ENCODE data around the gene CLDN3.

CLDN3 gene

GRCh38 chr7:73721377-73721817 is 48.7 kb downstream of the CLDN3 start:
- TF ChIP-seq CTCF (conservative IDR thresholded peaks at IDR 0.05), result no peak
- H3K27ac ChIP-seq, result peak overlapping the region; percentile 73

- H3K27ac ChIP-seq, result peak overlapping the region; percentile 73
Measured at GRCh38 chr7:73720443-73720842, 49.6 kb downstream of the CLDN3 start.

- no peak for TF ChIP-seq CTCF (conservative IDR thresholded peaks at IDR 0.05)
- H3K27ac ChIP-seq, result peak overlapping the region; percentile 81; the same call in 1 of the 2 replicates
Measured at GRCh38 chr7:73719806-73720169, 50.3 kb downstream of the CLDN3 start.

Data from VCaP (cell line).